GM12892 (cell line): ENCODE results near the gene MAEA.

ENCODE experiments used
- POLR2A ChIP-seq: IDR thresholded peaks from 2 replicates; pipeline ENCODE4 v1.6.1; 2011; ENCODE audit warnings: low read depth, low read length, control low read depth
- POLR2AphosphoS5 ChIP-seq: IDR thresholded peaks from 2 replicates; pipeline ENCODE4 v1.6.1; 2011; ENCODE audit warnings: low read depth, low read length, control low read depth

- TF ChIP-seq POLR2AphosphoS5 (0 out of 2 replicates have a peak, but pooled peaks have one; percentile 6), POLR2A (peak; percentile 74; the same call in 1 of the 2 replicates)
These were observed 40.5 kb upstream of the MAEA start for GRCh38 chr4:1249148-1249730.
